ENCODE results near the gene ACADVL.

Gene ACADVL

GRCh38 chr17:7195971-7196370 is 23.8 kb upstream of the ACADVL start:
- no peak overlapping the region for H3K27ac ChIP-seq
- no peak for TF ChIP-seq ZFX (IDR thresholded peaks at IDR 0.05; ENCODE audit: borderline replicate concordance)
- TF ChIP-seq, protein P1, sequence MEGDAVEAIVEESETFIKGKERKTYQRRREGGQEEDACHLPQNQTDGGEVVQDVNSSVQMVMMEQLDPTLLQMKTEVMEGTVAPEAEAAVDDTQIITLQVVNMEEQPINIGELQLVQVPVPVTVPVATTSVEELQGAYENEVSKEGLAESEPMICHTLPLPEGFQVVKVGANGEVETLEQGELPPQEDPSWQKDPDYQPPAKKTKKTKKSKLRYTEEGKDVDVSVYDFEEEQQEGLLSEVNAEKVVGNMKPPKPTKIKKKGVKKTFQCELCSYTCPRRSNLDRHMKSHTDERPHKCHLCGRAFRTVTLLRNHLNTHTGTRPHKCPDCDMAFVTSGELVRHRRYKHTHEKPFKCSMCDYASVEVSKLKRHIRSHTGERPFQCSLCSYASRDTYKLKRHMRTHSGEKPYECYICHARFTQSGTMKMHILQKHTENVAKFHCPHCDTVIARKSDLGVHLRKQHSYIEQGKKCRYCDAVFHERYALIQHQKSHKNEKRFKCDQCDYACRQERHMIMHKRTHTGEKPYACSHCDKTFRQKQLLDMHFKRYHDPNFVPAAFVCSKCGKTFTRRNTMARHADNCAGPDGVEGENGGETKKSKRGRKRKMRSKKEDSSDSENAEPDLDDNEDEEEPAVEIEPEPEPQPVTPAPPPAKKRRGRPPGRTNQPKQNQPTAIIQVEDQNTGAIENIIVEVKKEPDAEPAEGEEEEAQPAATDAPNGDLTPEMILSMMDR (IDR thresholded peaks at IDR 0.05) = no peak

GRCh38 chr17:7196651-7197401 is 22.9 kb upstream of the ACADVL start:
- no peak overlapping the region for H3K27ac ChIP-seq
- no peak for TF ChIP-seq ZFX (IDR thresholded peaks at IDR 0.05; ENCODE audit: borderline replicate concordance)
- TF ChIP-seq, protein P1 (IDR thresholded peaks at IDR 0.05) = no peak

DNA sequence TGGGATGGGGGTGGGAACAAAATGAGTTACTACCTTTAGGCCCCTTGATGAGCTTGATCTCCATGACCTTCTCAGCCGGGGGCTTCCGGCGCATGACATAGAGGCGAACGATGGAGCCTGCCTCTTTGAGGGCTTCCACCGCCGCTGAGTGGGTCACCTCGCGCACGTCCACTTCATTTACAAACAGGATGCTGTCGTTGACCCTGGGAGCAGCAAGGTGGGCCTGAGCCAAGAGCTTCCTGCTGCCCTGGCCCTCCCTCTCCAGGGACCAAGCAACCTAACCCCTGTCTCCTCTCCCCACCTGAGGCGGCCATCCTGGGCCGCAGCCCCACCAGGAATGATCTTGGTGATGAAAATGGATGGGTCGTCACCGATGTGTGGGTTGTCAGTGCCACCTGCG is 16.3 kb upstream of the ACADVL start:
- no peak overlapping the region for H3K27ac ChIP-seq
- TF ChIP-seq ZFX (IDR thresholded peaks at IDR 0.05; ENCODE audit: borderline replicate concordance) = no peak

DNA sequence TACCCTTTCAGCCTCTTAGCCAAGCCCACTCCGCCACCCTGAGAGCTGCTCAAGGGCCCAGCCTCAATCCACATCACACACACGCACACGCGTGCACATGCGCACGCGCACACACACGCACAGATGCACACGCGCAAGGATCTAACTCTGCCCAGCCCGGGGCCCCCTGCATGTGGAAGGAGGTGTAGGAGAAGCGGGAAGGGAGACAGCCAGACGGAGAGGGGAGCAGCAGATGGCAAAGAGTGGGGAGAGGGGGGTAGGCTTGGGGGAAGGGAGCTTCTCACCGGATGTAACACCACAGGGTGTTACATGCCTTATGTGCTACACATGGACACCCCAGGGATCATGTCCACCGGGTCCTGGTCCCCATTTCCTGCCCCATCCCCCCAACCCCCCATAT is 15.4 kb upstream of the ACADVL start:
- no peak overlapping the region for H3K27ac ChIP-seq
- TF ChIP-seq ZFX (IDR thresholded peaks at IDR 0.05; ENCODE audit: borderline replicate concordance) = no peak
- TF ChIP-seq, protein P1 (IDR thresholded peaks at IDR 0.05) = no peak

GRCh38 chr17:7204828-7205461 is 14.8 kb upstream of the ACADVL start:
- TF ChIP-seq, protein P1 (IDR thresholded peaks at IDR 0.05) = no peak
- no peak for TF ChIP-seq ZFX (IDR thresholded peaks at IDR 0.05; ENCODE audit: borderline replicate concordance)
- H3K27ac ChIP-seq = no peak overlapping the region

DNA sequence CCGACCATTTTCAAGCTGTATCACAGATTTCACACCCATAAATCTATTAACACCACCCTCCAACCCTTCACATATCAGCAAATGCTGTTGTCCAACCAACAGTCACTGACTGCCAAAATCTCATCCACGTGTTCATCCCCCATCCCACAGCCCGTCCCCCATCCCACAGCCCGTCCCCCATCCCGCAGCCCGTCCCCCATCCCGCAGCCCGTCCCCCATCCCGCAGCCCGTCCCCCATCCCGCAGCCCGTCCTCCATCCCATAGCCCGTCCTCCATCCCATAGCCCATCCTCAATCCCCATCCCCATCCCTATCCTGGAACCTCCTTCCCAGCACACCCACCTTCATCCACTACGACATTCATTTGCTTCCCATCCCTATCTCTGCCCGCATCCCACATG is 14.2 kb upstream of the ACADVL start:
- no peak overlapping the region for H3K27ac ChIP-seq

DNA sequence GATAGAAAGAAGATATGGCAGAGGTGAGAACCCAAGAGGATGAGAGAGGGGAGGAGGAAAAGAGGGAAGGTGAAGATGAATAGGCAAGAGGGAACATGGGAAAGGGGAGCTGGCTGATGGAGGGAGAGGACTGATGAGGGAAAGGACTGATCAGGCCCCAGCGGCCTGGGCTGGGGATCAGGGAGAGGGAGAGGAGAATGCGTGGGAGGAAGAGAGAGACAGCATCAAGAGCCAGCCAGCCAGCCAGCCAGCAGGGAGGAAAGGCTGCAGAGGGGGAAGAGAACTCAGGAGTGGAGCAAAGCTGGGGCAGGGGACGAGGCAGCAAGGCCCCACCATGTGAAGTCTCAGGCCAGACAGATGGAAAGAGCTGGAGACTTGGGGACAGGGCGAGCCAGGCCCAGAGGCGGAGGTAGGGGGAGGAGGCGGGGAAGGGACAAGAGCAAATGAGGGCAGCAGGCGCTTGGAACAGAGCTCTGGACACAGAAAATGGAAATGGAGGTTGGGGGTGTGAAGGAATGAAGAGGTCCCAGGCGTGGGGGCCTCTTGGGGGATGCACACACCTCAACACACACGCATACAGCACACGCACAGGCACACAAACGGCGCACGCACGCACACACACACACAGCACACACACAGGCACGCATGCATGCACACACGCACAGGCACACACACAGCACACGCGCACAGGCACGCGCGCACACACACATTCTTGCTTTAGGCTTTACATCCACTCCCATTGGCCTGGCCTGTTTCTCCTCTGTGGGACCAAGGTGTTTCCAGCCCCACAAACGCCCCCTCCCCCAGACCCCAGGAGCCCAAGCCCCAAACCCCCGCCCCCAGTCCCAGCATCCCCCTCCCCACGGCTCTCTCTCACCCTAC is 12.4 kb upstream of the ACADVL start:
- TF ChIP-seq ZFX (IDR thresholded peaks at IDR 0.05; ENCODE audit: borderline replicate concordance) = no peak
- TF ChIP-seq, protein P1 (IDR thresholded peaks at IDR 0.05) = no peak
- no peak overlapping the region for H3K27ac ChIP-seq

More for the DNA sequence above, 14.2 kb upstream of the ACADVL start:
- TF ChIP-seq, protein P1 (IDR thresholded peaks at IDR 0.05) = no peak
- TF ChIP-seq ZFX (IDR thresholded peaks at IDR 0.05; ENCODE audit: borderline replicate concordance) = no peak
